ENCODE results near the gene ZBTB11.

DNA sequence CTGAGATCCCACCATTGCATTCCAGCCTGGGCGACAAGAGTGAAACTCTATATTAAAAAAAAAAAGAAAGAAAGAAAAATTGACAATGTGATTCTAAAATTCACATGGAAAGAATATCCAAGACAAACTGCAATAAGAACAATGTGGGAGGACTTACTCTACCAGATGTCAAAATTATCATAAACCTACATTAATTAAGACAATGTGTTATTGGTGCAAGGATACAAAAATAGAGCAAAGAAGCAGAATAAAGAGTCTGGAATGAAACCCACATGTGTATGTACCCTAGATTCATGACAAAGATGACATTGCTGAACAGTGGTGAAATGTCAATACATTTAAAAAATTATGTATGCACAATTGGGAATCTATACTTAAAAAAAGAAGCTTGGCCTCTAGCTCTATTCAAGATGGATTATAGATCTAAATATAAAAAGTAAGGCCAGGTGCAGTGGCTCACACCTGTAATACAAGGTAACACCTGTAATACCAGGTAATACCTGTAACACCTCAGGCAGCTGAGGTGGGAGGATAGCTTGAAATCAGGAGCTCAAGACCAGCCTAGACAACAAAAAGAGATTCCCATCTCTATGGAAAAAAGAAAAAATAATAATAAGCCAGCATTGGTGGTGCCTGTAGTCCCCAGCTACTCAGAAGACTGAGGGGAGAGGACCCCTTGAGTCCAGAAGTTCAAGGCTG lies 45.7 kb downstream of the ZBTB11 start:
- TF ChIP-seq, protein P1, sequence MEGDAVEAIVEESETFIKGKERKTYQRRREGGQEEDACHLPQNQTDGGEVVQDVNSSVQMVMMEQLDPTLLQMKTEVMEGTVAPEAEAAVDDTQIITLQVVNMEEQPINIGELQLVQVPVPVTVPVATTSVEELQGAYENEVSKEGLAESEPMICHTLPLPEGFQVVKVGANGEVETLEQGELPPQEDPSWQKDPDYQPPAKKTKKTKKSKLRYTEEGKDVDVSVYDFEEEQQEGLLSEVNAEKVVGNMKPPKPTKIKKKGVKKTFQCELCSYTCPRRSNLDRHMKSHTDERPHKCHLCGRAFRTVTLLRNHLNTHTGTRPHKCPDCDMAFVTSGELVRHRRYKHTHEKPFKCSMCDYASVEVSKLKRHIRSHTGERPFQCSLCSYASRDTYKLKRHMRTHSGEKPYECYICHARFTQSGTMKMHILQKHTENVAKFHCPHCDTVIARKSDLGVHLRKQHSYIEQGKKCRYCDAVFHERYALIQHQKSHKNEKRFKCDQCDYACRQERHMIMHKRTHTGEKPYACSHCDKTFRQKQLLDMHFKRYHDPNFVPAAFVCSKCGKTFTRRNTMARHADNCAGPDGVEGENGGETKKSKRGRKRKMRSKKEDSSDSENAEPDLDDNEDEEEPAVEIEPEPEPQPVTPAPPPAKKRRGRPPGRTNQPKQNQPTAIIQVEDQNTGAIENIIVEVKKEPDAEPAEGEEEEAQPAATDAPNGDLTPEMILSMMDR (IDR thresholded peaks at IDR 0.05), result no peak
- no peak for TF ChIP-seq POLR2A (IDR thresholded peaks at IDR 0.05)

Data from lower leg skin (tissue), 3 donors.